Upper lobe of right lung (tissue), 1 donor: ENCODE results near the gene NTM. TPM values are rescaled to one million over a fixed set of nuclear protein-coding genes. Genes with fewer than 3 reads are reported as not detected.

Experiments used
- ATAC-seq: fragments of 200-7000 bp; cut with Tn5 transposase; one replicate; pipeline ENCODE4 v1.9.1; 2020; ENCODE audit warnings: mild to moderate bottlenecking, moderate library complexity
- DNase-seq: peaks from one replicate; pipeline ENCODE4 v3.0.0-alpha.2; 2020
- H3K27ac ChIP-seq: fragments of 200-600 bp; one replicate; pipeline ENCODE4 v1.8.0; 2022
- H3K27me3 ChIP-seq: fragments of 200-600 bp; one replicate; pipeline ENCODE4 v1.8.0; 2022; ENCODE audit warnings: mild to moderate bottlenecking
- H3K36me3 ChIP-seq: fragments of 200-600 bp; one replicate; pipeline ENCODE4 v1.8.0; 2022
- H3K4me1 ChIP-seq: fragments of 200-600 bp; one replicate; pipeline ENCODE4 v1.8.0; 2022
- H3K4me3 ChIP-seq: fragments of 200-600 bp; one replicate; pipeline ENCODE4 v1.8.0; 2022; ENCODE audit warnings: mild to moderate bottlenecking
- H3K9me3 ChIP-seq: fragments of 200-600 bp; one replicate; pipeline ENCODE4 v1.8.0; 2022
- CTCF ChIP-seq: fragments of 200-600 bp; IDR thresholded peaks from one replicate; pipeline ENCODE4 v1.8.0; 2022; ENCODE audit warnings: antibody characterized with exemption
- intact Hi-C: fragments of 100-400 bp; cut with DNase I; formaldehyde crosslinking; loops from one replicate; pipeline ENCODE4 v1.11.0; 2022
- total RNA-seq: library from RNA; stranded (reverse); fragmentation: NEBNext Ultra II Directional; extraction: Animal tissue kit (Norgen Biotek cat#: 25700); gene quantifications from one replicate; pipeline ENCODE4 v1.2.1, GENCODE V29; 2021
- donor health status: DM: no; HTN: yes; CAD: no; lungs with severe emphysema.

The NTM gene
- total RNA-seq, 1 donor from 2014 or later: 3.7 TPM

- TF ChIP-seq CTCF: no peak
- Histone ChIP-seq H3K9me3 (no peaks in the 10 kb centered on the region), H3K4me1 (no peaks in the 10 kb centered on the region), H3K27me3 (no peaks in the 10 kb centered on the region), H3K36me3 (no peaks in the 10 kb centered on the region), H3K4me3 (no peak overlapping the region), H3K27ac (no peak overlapping the region)
- intact Hi-C loops: no loop called here
- no peak for ATAC-seq
- no peak for DNase-seq
These were observed 851.9 kb downstream of the NTM start for GRCh38 chr11:132222345-132222744.

- no peaks in the 10 kb centered on the region for H3K36me3 ChIP-seq
- intact Hi-C loops: no loop called here
- no peaks in the 10 kb centered on the region for H3K9me3 ChIP-seq
- no peak for ATAC-seq
- no peak for DNase-seq
- no peak overlapping the region for H3K4me3 ChIP-seq
- no peak overlapping the region for H3K27ac ChIP-seq
- H3K27me3 ChIP-seq: no peaks in the 10 kb centered on the region
- no peak for TF ChIP-seq CTCF
- H3K4me1 ChIP-seq: no peaks in the 10 kb centered on the region
These were observed 856.1 kb downstream of the NTM start for GRCh38 chr11:132226522-132226921.

GRCh38 chr11:132228746-132229325, 858.4 kb downstream of the NTM start:
- H3K36me3 ChIP-seq: no peaks in the 10 kb centered on the region
- intact Hi-C loops: no loop called here
- TF ChIP-seq CTCF: no peak
- H3K9me3 ChIP-seq: no peaks in the 10 kb centered on the region
- ATAC-seq (no peak), DNase-seq (no peak)
- H3K4me3 ChIP-seq: no peak overlapping the region
- no peaks in the 10 kb centered on the region for H3K4me1 ChIP-seq
- no peak overlapping the region for H3K27ac ChIP-seq
- no peaks in the 10 kb centered on the region for H3K27me3 ChIP-seq

GRCh38 chr11:132231656-132232347, 861.4 kb downstream of the NTM start:
- Histone ChIP-seq H3K36me3 (no peaks in the 10 kb centered on the region), H3K9me3 (no peaks in the 10 kb centered on the region), H3K27ac (no peak overlapping the region), H3K4me1 (no peaks in the 10 kb centered on the region), H3K27me3 (no peaks in the 10 kb centered on the region), H3K4me3 (no peak overlapping the region)
- no peak for TF ChIP-seq CTCF
- no peak for ATAC-seq
- DNase-seq: no peak
- intact Hi-C loops: no loop called here

- Histone ChIP-seq H3K4me1 (no peaks in the 10 kb centered on the region), H3K9me3 (no peaks in the 10 kb centered on the region), H3K36me3 (no peaks in the 10 kb centered on the region), H3K27ac (no peak overlapping the region), H3K27me3 (no peaks in the 10 kb centered on the region), H3K4me3 (no peak overlapping the region)
- ATAC-seq (no peak), DNase-seq (no peak)
- intact Hi-C loops: no loop called here
- no peak for TF ChIP-seq CTCF
These were observed 864.5 kb downstream of the NTM start for GRCh38 chr11:132234878-132235277.
